GM18505 (cell line): ENCODE results near the gene HAT1.
"Not testable (repeated sequence)": the region's sequence is repeated elsewhere in the genome, so short reads cannot be mapped to it uniquely, and the experiment has no call there.

Experiments
- ATAC-seq: cut with Tn5 transposase; IDR thresholded peaks from one replicate; pipeline ENCODE4 v1.9.1; 2021; ENCODE audit not compliant: unreplicated experiment
- POLR2A ChIP-seq: IDR thresholded peaks from 4 replicates; pipeline ENCODE4 v1.6.1; 2011; ENCODE audit warnings: borderline replicate concordance; ENCODE audit not compliant: insufficient read depth, insufficient read length; ENCODE audit errors: extremely low read depth

HAT1 gene

GRCh38 chr2:171972329-171972982, 50.2 kb downstream of the HAT1 start:
- TF ChIP-seq POLR2A = no peak

GRCh38 chr2:171979103-171979502, 56.8 kb downstream of the HAT1 start:
- TF ChIP-seq POLR2A = no peak
- ATAC-seq = no peak

More at GRCh38 chr2:171972329-171972982, 50.2 kb downstream of the HAT1 start:
- no peak for ATAC-seq

DNA sequence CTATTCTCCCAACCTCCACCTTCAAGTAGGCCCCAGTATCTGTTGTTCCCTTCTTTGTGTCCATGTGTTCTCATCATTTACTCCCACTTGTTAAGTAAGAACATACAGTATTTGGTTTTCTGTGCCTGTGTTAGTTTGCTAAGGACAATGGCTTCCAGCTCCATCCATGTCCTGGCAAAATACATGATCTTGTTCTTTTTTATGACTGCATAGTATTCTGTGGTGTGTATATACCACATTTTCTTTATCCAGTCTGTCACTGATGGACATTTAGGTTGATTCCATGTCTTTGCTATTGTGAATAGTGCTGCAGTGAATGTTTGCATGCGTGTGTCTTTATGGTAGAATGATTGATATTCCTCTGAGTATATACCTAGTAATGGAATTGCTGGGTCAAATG, 61.7 kb downstream of the HAT1 start:
- ATAC-seq = not testable (repeated sequence)

DNA sequence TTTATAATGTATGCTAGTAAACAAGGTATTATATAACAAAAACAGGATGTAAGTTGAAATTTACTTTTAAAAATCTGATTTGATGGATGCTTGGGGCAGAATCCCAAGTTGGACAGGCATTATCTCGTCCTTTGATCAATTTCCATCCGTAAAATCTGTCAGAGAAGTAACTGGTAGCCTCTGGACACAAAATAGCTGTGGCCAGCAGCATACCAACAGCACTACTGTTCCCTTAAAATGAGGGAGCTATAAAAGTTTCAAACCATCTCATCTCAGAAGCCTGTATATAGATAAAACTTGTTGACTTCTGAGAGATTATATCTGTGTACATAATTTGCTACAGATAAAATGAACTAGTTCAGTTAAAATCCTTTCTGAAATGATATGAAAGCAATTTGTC, 62.8 kb downstream of the HAT1 start:
- no peak for ATAC-seq
- TF ChIP-seq POLR2A = no peak

GRCh38 chr2:171986778-171987177, 64.5 kb downstream of the HAT1 start:
- no peak for TF ChIP-seq POLR2A
- ATAC-seq = no peak

GRCh38 chr2:171991027-171991426, 68.8 kb downstream of the HAT1 start:
- no peak for TF ChIP-seq POLR2A
- ATAC-seq = no peak

DNA sequence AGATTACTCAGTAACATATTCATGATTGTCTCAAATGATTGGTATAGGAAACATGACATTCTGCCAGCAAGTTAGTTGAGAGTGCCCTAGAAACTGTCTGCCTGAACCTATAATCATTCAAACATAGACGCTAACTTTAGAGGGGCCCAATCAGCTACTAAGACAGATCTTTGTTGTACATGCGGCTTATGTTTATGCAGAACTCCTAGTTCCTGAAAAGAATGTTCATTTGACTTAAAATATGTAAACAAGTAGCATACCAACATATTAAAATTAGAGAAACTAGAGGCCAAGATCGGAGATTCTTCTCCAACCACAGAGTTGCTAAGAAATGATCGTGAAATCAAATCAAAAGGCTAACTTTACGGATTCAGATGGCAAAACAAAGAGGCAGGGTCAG, 73.3 kb downstream of the HAT1 start:
- ATAC-seq = no peak
- no peak for TF ChIP-seq POLR2A

DNA sequence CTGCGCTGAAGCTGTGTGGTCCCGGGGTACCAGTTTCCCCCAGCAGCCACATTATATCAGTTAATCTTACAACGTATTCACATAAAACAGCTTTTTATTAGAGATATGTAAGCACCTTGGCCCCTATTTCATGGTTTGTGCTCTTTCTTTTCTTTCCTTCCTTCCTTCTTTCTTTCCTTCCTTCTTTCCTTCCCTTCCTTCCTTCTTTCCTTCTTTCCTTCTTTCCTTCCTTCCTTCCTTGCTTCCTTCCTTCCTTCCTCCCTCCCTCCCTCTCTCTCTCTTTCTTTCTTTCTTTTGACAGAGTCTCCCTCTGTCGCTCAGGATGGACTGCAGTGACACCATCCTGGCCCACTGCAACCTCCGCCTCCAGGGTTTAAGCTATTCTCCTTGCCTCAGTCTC, 73.8 kb downstream of the HAT1 start:
- ATAC-seq = no peak
- TF ChIP-seq POLR2A = no peak

DNA sequence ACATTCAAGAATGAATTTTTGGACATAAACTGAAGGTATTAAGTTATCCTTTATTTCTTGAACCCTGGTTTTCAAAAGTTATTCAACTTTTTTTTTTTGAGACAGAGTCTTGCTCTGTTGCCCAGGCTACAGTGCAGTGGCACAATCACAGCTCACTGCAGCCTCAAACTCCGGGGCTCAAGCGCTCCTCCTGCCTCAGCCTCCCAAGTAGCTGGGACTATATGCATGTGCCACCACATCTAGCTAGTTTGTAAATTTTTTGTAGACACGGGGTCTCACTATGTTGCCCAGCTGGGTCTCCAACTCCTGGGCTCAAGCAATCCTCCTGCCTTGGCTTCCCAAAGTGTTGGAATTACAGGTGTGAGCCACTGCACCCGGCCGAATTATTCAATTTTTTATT, 74.8 kb downstream of the HAT1 start:
- ATAC-seq = not testable (repeated sequence)

DNA sequence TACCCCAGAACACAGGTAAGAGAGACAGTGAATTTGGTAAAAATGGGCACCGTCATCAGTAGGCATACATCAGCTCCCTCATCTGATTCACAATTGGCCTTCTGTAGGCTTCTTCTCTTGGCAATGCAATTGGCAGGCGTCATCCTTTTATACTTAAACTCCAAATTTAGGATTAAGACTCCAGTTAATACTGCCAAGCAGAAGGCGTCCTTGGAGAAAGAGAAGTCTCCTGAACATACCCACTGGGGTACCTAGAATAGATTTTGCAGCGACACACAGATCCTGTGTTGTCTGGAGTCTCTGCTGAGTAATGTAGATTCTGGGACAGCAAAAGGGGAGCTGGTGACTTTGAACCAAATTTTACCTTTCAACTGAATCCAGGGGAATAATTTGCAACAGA, 76.9 kb downstream of the HAT1 start:
- peak; percentile 3 for ATAC-seq
- TF ChIP-seq POLR2A = no peak

GRCh38 chr2:171999604-172000469, 77.6 kb downstream of the HAT1 start, which contains the start of gene METAP1D:
Gene METAP1D, plus strand, starts transcription at chr2:171999953. Its CDS starts 17 bp downstream, at chr2:171999970.
- peak; percentile 94 for TF ChIP-seq POLR2A
- peak; percentile 96 for ATAC-seq

- ATAC-seq = no peak
- no peak for TF ChIP-seq POLR2A
Measured at GRCh38 chr2:172000696-172001361, 78.6 kb downstream of the HAT1 start.

GRCh38 chr2:172007372-172007771, 85.1 kb downstream of the HAT1 start:
- TF ChIP-seq POLR2A = no peak
- no peak for ATAC-seq

DNA sequence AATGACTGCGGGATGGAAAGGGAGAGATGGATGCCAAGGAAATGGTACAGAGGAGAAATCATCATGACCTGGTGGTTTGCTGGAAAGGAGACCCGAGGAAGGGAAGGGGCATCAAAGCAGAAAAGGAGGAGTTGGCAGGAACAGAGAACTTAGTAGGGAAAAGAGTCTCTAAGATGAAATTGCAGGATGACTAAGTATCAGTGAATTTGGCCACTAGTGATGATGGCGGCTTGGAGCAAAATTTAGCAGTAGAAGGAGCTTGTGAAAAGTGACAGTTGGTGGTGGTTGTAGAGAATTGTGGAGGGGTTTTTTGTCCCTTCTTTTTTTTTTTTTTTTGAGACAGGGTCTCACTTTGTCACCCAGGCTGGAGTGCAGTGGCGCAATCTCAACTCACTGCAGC, 87.6 kb downstream of the HAT1 start:
- no peak for ATAC-seq
- TF ChIP-seq POLR2A = no peak
